PC-3 (cell line): ENCODE measurements around the gene KHNYN.

Experiments
- CTCF ChIP-seq: fragments of 300-600 bp; sonication (generic); conservative IDR thresholded peaks from 2 replicates; pipeline ENCODE4 v1.5.1; 2017; ENCODE audit warnings: antibody characterized with exemption, low read depth, mild to moderate bottlenecking, low read length
- EZH2 ChIP-seq: fragments of 300-600 bp; sonication (generic); IDR thresholded peaks from one replicate; pipeline ENCODE4 v1.6.1; 2017; ENCODE audit warnings: antibody characterized with exemption, mild to moderate bottlenecking, low read length; ENCODE audit not compliant: unreplicated experiment
- EZH2phosphoT487 ChIP-seq: fragments of 300-600 bp; sonication (generic); IDR thresholded peaks from 2 replicates; pipeline ENCODE4 v1.6.1; 2018; ENCODE audit warnings: mild to moderate bottlenecking, antibody characterized with exemption, low read length, borderline replicate concordance

DNA sequence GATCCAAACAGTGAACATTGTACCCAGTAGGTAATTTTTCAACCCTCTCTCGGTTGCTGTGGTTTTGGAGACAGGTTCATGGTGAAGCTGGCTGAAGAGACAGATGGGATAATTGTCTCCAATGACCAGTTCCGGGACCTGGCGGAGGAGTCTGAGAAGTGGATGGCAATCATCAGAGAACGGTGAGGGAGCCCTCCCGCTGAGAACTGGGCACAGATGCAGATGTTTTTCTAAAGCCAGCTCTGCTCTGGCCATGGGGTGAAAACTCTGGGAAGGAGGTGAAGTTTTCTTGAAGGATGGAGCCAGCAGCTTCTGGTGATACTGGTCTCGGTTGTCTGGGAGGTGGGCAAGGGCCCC, 6.2 kb downstream of the KHNYN start:
- TF ChIP-seq CTCF, result no peak
- TF ChIP-seq EZH2, result no peak
- no peak for TF ChIP-seq EZH2phosphoT487
